Mesangial cell (primary cell): ENCODE measurements around the gene MFAP4. TPM values are rescaled to one million over a fixed set of nuclear protein-coding genes. Genes with fewer than 3 reads are reported as not detected.

Experiments used
- total RNA-seq: library from RNA; depleted of rRNA; stranded (reverse); fragments of >200 nt; gene quantifications from 2 replicates; pipeline ENCODE4 v1.2.3, GENCODE V29; 2015

Gene MFAP4
- 0.33 and 17.1 TPM in 2 replicates for total RNA-seq

GRCh38 chr17:19386974-19387920 is at the start of gene MFAP4:
Gene MFAP4, minus strand, starts transcription at chr17:19387190. Its CDS starts 35 bp downstream, at chr17:19387155.

GRCh38 chr17:19410875-19411620 is 24.1 kb upstream of the MFAP4 start, which contains the start of gene RNF112:
Gene RNF112, plus strand, starts transcription at chr17:19411232. Its CDS starts 177 bp downstream, at chr17:19411409.

GRCh38 chr17:19378416-19379360 is 8.3 kb downstream of the MFAP4 start, which contains the start of gene MAPK7:
Gene MAPK7, plus strand, starts transcription at chr17:19378498. Its CDS starts 403 bp downstream, at chr17:19378901.

GRCh38 chr17:19362277-19363113 is 24.5 kb downstream of the MFAP4 start, which contains the start of gene B9D1:
Gene B9D1, minus strand, starts transcription at chr17:19362723. Its CDS starts 154 bp downstream, at chr17:19362569.

Other genes starting within 250 kb of the MFAP4 start
- gene EPN2, start 149.8 kb downstream of the MFAP4 start, total RNA-seq = 16.9 and 26.9 TPM in 2 replicates
- gene B9D1, start 24.5 kb downstream of the MFAP4 start, total RNA-seq = 28.2 and 43.4 TPM in 2 replicates
- 12.7 and 17.1 TPM in 2 replicates for gene MAPK7, start 8.7 kb downstream of the MFAP4 start, total RNA-seq
- under 0.01 and 0.13 TPM in 2 replicates for gene RNF112, start 24.0 kb upstream of the MFAP4 start, total RNA-seq
- gene SLC47A1, start 146.7 kb upstream of the MFAP4 start, total RNA-seq = 0.33 and 3.7 TPM in 2 replicates